GM12891 (cell line): Measurements from ENCODE around the gene HBG1.

Experiments used
- DNase-seq: peaks from one replicate; pipeline ENCODE4 v3.0.0; 2011; ENCODE audit warnings: low spot score; ENCODE audit not compliant: insufficient read length
- FAIRE-seq: peaks from 2 replicates; lab custom pipeline; 2011; peaks lifted over from hg19 to GRCh38; lab: Jason Lieb, UNC
- PAX5 ChIP-seq: IDR thresholded peaks from 2 replicates; pipeline ENCODE4 v1.6.1; 2011; ENCODE audit warnings: low read length, moderate library complexity, mild to moderate bottlenecking; ENCODE audit not compliant: insufficient read depth, severe bottlenecking
- POLR2A ChIP-seq: IDR thresholded peaks from 2 replicates; pipeline ENCODE4 v1.6.1; 2011; ENCODE audit warnings: low read depth, low read length, control low read depth
- POLR2AphosphoS5 ChIP-seq: IDR thresholded peaks from 2 replicates; pipeline ENCODE4 v1.6.1; 2011; ENCODE audit warnings: low read depth, low read length, control low read depth
- POU2F2 ChIP-seq: IDR thresholded peaks from 2 replicates; pipeline ENCODE4 v1.6.1; 2011; ENCODE audit warnings: low read depth, mild to moderate bottlenecking, control low read depth, low read length, moderate library complexity
- SPI1 ChIP-seq: IDR thresholded peaks from 2 replicates; pipeline ENCODE4 v1.6.1; 2011; ENCODE audit warnings: low read depth, low read length, control low read depth
- TAF1 ChIP-seq: IDR thresholded peaks from 2 replicates; pipeline ENCODE4 v1.6.1; 2011; ENCODE audit warnings: low read depth, low read length, control low read depth

Gene HBG1

DNA sequence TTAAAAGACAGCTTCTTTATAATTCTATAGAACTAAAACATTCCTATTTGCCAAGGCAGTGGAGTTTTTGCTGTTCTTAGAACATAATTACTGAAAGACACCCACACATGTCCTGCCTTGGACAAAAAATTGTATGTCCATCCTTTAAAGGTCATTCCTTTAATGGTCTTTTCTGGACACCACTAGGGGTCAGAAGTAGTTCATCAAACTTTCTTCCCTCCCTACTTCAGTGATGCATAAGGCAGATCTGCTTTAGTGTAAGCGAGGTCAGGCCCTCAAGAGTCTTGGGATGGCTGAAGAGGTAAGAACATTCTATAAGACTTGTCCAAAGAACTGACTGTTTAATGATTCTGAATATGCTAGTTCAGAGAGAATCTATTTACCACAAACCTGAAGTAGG, 44.9 kb downstream of the HBG1 start:
- FAIRE-seq = peak; percentile 58
- TF ChIP-seq POLR2AphosphoS5 (no peak), PAX5 (no peak), TAF1 (no peak), POU2F2 (no peak), SPI1 (no peak), POLR2A (no peak)
- DNase-seq = no peak

DNA sequence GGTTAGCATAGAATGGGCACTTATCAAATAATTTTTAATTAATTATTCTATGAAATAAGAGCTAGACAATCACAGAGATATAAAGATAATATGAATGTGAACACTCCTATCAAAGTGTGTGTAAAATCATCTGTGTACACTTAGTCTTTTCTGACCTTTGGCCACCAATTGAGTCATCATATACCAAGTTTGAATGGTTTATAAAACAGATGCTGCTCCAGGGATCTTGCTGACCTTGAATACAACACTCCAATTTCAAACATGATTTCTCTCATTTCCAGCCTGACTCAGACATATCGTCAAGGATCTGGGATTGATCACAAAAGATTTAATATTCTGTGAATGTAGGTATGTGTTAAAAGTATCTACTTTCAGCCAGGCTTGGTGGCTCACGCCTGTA, 46.3 kb downstream of the HBG1 start:
- FAIRE-seq (no peak), DNase-seq (no peak)
- TF ChIP-seq PAX5 = no peak
- TF ChIP-seq POLR2A = no peak
- TF ChIP-seq POLR2AphosphoS5 = no peak
- no peak for TF ChIP-seq TAF1
- TF ChIP-seq POU2F2 = no peak
- TF ChIP-seq SPI1 = no peak

DNA sequence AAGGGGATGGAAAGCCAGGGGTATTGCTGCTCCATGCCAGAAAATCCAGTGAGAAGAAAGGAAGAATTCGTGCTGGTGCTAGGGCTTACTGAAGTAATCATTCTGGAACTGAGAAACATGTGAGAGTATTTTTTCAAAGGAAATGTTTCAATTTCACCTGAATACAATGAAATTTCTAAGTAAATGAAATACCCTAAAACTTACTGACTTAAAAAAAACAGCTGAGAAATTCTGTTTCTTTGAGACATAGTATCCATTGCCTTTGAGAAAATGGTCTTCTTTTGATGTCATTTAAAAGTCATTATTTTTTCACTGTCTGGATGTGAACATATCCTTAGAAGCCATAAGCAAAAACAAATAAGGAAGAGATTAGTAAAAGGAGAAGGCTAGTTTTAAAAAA, 49.1 kb downstream of the HBG1 start, which contains the start of gene OR51V1:
OR51V1 (minus strand) TSS at position 101 of the 400 bp plus-strand sequence; CDS start at position 101, 0 bp downstream.
- no peak for TF ChIP-seq POLR2AphosphoS5
- TF ChIP-seq POU2F2 = no peak
- DNase-seq (no peak), FAIRE-seq (no peak)

DNA sequence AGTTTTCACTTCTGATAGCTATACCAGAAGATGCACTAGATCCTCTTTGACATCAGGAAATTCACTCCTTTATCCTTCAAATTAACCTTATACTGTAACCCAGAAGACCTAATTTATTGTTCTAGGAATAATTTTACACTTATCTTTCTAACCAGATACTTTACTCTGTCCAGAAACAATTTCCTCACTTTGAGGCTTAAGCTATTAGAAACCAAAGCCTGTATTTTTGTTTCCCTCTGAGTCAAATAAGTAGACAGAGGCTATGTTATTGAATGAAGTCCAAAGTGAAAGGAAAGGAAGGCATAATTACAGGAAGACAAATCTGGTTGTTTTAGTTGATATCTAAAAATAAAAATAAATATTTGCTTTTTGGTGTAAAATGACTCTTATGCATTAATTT, 51.4 kb downstream of the HBG1 start:
- FAIRE-seq = no peak
- TF ChIP-seq SPI1 (no peak), PAX5 (no peak), POLR2A (no peak), POLR2AphosphoS5 (no peak), POU2F2 (no peak), TAF1 (no peak)

More for the DNA sequence above, 51.4 kb downstream of the HBG1 start:
- no peak for DNase-seq
